ENCODE measurements around the gene SHISA5.

DNA sequence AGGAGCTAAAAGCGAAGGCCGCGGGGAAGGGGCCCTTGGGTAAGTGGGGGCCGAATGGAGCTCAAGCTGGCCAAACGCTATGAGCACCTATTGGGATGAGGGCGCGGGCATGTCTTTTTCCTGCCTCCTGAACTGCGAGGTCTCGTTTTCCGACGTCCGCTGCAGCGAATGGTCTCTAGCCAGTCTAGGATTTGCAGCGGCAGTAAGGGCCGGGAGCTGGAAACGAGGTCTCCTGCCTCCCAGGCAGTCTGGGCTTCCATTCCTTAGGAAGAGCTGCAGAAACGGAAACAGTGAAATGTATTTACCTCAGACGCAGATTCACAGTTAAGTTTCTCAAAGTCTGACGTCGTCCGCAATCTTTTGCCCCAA, 63.4 kb downstream of the SHISA5 start:
- TF ChIP-seq EZH2 (IDR thresholded peaks at IDR 0.05; ENCODE audit: borderline replicate concordance, low read depth, low read length, severe bottlenecking) = no peak
- TF ChIP-seq, protein P1, sequence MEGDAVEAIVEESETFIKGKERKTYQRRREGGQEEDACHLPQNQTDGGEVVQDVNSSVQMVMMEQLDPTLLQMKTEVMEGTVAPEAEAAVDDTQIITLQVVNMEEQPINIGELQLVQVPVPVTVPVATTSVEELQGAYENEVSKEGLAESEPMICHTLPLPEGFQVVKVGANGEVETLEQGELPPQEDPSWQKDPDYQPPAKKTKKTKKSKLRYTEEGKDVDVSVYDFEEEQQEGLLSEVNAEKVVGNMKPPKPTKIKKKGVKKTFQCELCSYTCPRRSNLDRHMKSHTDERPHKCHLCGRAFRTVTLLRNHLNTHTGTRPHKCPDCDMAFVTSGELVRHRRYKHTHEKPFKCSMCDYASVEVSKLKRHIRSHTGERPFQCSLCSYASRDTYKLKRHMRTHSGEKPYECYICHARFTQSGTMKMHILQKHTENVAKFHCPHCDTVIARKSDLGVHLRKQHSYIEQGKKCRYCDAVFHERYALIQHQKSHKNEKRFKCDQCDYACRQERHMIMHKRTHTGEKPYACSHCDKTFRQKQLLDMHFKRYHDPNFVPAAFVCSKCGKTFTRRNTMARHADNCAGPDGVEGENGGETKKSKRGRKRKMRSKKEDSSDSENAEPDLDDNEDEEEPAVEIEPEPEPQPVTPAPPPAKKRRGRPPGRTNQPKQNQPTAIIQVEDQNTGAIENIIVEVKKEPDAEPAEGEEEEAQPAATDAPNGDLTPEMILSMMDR (IDR thresholded peaks at IDR 0.05; ENCODE audit: borderline replicate concordance, extremely low read depth, low read length, poor library complexity, severe bottlenecking) = no peak
